ENCODE results near the gene LDLRAD3.

Gene LDLRAD3

DNA sequence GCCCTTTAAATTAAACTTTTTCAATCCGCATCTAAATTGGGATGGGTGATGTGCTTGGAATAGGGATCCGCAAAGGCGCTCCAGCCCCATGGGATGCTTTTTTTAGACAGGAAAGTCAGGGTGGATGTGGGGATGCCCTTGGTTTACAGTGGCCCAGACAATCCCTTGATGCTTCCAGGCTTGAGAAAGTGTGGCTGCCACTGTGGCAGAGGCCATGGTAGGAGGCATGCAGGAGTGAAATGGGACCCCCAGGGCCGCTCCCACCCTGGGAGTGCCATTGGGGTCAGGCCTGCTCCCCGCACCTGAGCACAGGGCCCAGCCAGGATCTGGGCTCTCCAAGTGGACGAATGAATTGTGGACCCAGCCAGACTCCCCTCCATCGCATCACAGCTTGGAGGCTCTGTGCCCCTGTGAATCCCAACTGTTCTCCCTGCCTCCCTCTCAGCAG, 269.6 kb downstream of the LDLRAD3 start:
- no peak for DNase-seq (ENCODE audit: low spot score)

GRCh38 chr11:36214480-36214879, 270.6 kb downstream of the LDLRAD3 start:
- no peak for DNase-seq (ENCODE audit: low spot score)

DNA sequence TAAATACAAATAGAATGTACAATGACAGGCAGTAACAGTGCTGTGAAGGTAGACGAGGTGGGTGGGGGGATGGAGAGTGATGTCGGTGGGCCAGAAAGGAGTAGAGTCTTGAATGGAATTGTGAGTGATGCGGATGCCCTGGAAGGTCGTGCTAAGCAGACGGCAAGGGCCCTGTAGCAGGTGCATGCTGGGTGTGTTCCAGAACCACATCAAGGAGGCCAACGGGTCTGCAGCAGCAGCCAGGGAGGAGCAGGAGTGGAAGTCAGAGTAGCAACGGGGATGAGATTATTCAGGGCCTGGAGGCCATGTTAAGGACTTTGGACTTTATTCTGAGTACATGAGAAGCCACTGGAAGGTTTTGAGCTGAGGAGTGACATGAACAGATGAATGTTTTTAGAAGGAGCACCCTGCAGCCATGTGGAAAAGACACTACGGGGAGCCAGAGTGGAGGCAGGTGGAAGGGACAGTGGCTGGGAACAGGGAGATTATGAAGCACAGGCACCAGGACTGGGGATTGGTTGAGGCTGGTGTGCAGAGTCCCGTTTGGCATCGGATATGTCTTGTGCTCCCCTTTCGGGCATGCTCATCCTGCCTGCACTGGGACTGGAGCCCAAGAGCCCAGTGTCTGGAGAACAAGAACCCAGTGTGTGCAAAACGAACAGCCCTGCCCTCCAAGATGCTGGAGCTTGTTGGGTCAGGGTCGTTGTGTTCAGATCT, 271.3 kb downstream of the LDLRAD3 start:
- peak; percentile 29 for DNase-seq (ENCODE audit: low spot score)

- no peak for DNase-seq (ENCODE audit: low spot score)
Measured at GRCh38 chr11:36215693-36216060, 271.8 kb downstream of the LDLRAD3 start.

DNA sequence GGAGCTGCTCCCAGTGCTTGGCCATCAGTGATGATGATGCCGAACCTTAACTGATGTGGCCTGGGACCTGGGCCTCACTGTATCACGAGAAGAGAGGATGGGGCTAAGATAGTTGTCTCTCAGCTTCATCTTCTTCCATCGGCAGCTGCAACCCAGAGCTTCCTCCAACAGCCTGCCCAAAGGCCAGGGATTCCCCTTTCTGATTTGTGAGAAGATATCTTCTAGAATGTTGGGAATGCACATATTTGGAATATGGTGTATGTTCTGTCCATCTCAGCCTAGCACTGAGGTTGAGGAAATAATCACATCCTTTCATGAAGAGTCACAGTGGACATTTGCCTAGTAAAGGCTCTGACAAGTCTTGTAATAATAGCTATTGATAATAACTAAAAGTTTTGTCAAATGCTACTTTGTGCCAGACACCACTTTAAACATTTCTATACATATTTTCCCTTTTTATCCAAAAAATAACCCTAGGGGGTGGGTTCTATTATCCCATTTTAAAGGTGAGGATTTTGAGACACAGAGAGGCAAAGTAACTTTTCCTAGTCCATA, 272.3 kb downstream of the LDLRAD3 start:
- no peak for DNase-seq (ENCODE audit: low spot score)

- DNase-seq (ENCODE audit: low spot score), result no peak
Measured at GRCh38 chr11:36218283-36218921, 274.5 kb downstream of the LDLRAD3 start.

DNA sequence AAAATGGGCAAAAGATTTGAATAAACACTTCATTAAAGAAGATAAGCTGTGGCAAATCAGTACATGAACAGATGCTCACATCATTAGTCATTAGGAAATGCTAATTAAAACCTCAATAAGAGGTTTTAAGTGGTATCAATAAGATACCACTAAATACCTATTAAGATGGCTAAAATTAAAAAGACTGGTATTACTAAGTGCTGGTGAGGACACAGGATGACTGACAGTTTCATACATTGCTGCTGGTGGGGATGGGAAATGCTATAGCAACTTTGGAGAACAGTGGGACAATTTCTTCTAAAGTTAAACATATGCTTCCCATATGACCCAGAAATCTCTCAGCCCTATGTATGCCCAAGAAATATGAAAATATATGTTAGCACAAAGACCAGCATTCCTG, 276.1 kb downstream of the LDLRAD3 start:
- no peak for DNase-seq (ENCODE audit: low spot score)

- no peak for DNase-seq (ENCODE audit: low spot score)
Measured at GRCh38 chr11:36222831-36223635, 279.2 kb downstream of the LDLRAD3 start.

GRCh38 chr11:36224209-36224882, 280.5 kb downstream of the LDLRAD3 start:
- DNase-seq (ENCODE audit: low spot score), result no peak

DNA sequence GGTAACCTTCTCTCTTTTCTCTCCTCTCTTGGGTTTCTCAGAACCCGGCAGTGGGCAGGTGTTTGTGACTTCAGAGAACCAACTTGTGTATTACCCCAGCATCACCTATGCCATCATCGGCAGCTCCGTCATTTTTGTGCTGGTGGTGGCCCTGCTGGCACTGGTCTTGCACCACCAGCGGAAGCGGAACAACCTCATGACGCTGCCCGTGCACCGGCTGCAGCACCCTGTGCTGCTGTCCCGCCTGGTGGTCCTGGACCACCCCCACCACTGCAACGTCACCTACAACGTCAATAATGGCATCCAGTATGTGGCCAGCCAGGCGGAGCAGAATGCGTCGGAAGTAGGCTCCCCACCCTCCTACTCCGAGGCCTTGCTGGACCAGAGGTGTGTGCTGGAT, 283.2 kb downstream of the LDLRAD3 start:
- no peak for DNase-seq (ENCODE audit: low spot score)

DNA sequence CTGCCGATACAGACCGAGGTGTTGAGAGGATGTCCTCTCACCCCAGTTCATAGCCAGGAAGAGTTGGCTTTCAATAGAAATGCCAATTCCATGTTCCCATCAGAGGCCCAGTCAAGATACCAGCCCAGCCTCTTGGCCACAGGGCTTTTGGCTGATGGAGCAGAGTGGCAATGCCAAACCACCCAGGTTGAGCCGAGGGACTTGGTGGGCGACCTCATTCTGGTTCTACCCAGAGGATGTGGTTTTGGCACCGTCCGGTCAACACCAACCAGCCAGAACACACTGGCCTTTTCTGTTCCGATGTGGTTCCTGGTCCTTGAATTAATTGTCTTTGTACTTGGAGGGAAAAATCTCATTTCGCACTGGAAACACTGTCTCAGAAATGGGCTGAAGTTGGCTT, 284.8 kb downstream of the LDLRAD3 start:
- DNase-seq (ENCODE audit: low spot score), result no peak

GRCh38 chr11:36229091-36229705, 285.3 kb downstream of the LDLRAD3 start:
- no peak for DNase-seq (ENCODE audit: low spot score)

- no peak for DNase-seq (ENCODE audit: low spot score)
Measured at GRCh38 chr11:36230779-36231699, 287.2 kb downstream of the LDLRAD3 start.

- no peak for DNase-seq (ENCODE audit: low spot score)
Measured at GRCh38 chr11:36233204-36233603, 289.3 kb downstream of the LDLRAD3 start.

DNA sequence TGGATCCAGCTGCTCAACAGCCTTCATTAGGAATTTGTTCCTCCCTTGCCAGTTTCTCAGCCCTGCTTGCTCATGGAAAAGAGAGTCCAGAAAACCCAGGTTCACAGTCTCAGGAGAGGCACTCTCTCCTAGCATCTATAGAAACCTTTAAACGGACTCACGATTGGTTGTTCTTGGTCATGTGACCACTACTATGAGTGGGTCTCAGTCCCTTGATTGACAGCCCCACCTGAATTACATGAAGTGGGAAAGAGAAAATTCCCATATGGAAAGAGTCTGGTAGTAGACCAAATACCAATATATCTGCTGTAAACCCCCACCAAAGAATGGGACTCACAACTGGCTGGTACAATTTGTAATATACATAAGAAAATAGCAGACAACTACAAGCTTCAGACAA, 291.0 kb downstream of the LDLRAD3 start:
- no peak for DNase-seq (ENCODE audit: low spot score)

GRCh38 chr11:36235750-36236149, 291.9 kb downstream of the LDLRAD3 start:
- DNase-seq (ENCODE audit: low spot score), result no peak

DNA sequence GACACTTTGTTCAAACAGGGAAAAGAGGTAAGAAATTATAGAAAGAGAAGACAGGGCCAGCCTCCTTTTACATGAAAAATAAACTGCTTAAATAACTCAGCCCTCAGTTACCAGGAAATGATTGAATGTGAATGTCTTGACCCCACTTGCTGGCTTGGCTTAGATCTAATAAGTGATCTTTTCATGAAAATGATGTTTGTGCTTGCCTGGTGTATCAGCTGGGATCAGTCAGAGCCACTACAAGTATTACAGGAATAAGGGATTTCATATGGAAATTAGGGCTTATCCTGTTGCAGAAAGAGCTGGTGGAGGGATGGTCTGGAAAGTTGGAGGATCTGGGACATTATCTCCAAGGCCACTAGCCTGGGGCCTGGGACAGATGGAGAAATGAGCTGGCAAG, 293.5 kb downstream of the LDLRAD3 start:
- DNase-seq (ENCODE audit: low spot score), result no peak

DNA sequence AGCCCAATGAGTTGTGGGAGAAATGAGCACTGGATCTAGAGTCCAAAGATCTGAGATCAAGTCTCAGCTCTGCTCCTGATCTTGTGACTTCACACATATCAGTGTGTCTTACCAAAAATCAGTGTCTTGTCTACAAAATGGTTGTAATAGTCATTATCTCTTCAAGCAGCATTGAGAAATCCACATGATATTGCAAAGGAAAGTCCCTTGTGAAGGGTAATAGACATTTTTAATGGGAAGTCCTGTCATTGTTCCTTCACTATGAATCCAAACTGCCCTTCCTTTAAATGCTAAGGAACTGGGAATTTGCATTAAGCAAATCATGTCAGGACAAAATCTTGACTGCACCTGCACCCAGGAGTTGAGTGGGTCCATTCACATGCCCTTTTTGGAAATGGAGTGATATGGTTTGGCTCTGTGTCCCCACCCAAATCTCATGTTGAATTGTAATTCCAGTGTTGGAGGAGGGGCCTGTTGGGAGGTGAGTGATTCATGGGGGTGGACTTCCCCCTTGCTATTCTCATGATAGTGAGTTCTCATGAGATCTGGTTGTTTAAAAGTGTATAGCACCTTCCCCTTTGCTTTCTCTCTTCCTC, 294.3 kb downstream of the LDLRAD3 start:
- no peak for DNase-seq (ENCODE audit: low spot score)

DNA sequence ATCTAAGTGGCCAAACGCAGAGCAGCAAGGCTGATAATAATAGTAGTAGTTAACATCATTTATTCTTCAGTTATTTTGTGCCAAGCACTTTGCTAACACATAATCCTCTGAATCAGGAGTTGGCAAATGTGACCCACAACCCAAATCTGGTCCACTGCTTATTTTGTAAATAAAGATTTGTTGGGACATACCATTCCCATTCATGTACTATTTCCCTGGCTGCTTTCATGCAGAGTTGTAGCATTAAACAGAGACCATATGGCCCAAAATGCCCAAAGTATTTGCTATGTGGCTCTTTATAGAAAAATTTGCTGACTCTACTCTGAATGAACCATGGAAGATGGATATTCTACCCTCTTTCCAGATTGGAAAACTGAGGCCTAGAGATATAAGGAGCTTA, 295.0 kb downstream of the LDLRAD3 start:
- DNase-seq (ENCODE audit: low spot score), result no peak

GRCh38 chr11:36239636-36240035, 295.8 kb downstream of the LDLRAD3 start:
- DNase-seq (ENCODE audit: low spot score), result peak; percentile 34

All from globus pallidus (tissue), 1 donor.